Measurements from ENCODE around the gene STS. TPM values are rescaled to one million over a fixed set of nuclear protein-coding genes. Genes with fewer than 3 reads are reported as not detected.

Gene STS
- total RNA-seq, 1 donor from 2014 or later: 18.3 TPM

DNA sequence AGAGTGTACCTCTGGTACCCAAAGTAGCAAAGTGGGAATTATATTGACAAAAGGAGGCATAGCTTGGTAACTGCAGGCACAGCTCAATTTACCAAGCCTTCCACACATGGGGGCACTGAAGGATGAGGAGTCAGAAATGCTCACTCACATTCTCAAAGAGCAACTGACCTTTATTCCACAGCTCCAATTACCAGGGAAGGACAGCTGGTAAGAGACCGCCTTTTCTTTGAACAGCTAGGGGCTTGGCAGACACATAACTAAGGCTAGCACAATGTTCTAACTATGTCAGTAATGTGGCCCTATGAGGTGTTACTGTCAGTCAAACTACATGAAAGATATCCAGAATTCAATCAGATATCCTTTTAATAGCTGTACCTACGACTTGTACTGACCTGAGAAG is 20.5 kb upstream of the STS start:
- Mint-ChIP-seq H3K4me1 (ENCODE audit: unreplicated experiment) (peaks cover 17% of the 10 kb centered on the region), H3K36me3 (peaks cover 30% of the 10 kb centered on the region), H3K27me3 (no peaks in the 10 kb centered on the region), H3K9me3 (peaks cover 5% of the 10 kb centered on the region), H3K27ac (peak overlapping the region; percentile 36), H3K4me3 (no peak overlapping the region)
- TF ChIP-seq, protein P1, sequence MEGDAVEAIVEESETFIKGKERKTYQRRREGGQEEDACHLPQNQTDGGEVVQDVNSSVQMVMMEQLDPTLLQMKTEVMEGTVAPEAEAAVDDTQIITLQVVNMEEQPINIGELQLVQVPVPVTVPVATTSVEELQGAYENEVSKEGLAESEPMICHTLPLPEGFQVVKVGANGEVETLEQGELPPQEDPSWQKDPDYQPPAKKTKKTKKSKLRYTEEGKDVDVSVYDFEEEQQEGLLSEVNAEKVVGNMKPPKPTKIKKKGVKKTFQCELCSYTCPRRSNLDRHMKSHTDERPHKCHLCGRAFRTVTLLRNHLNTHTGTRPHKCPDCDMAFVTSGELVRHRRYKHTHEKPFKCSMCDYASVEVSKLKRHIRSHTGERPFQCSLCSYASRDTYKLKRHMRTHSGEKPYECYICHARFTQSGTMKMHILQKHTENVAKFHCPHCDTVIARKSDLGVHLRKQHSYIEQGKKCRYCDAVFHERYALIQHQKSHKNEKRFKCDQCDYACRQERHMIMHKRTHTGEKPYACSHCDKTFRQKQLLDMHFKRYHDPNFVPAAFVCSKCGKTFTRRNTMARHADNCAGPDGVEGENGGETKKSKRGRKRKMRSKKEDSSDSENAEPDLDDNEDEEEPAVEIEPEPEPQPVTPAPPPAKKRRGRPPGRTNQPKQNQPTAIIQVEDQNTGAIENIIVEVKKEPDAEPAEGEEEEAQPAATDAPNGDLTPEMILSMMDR (conservative IDR thresholded peaks at IDR 0.05): no peak
- DNase-seq (ENCODE audit: extremely low spot score, unreplicated experiment): no peak

DNA sequence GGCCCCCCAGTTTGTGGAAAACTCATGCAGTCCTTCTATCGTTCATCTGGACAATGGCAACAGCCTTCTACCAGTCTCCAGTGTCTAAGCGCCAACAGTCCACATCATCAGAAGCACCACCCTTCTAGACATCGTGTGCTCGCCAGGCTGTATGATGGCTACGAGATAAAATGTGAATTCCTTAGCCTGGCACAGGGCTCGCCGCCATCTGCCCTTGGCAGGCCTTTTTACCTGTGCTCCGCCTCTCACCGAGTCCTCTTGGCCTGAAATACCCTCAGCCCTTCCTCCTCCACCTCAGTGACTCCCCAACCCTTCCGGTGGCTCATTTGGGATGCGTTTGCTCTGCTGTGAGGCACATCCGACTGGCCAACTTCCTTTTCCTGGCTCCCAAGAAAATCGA is 15.9 kb upstream of the STS start:
- no peak for DNase-seq (ENCODE audit: extremely low spot score, unreplicated experiment)
- Mint-ChIP-seq H3K27me3 (no peaks in the 10 kb centered on the region), H3K36me3 (peaks cover 26% of the 10 kb centered on the region), H3K9me3 (peaks cover 9% of the 10 kb centered on the region), H3K27ac (peak overlapping the region; percentile 99), H3K4me1 (ENCODE audit: unreplicated experiment) (peaks cover 46% of the 10 kb centered on the region), H3K4me3 (no peak overlapping the region)
- TF ChIP-seq, protein P1 (conservative IDR thresholded peaks at IDR 0.05): no peak

DNA sequence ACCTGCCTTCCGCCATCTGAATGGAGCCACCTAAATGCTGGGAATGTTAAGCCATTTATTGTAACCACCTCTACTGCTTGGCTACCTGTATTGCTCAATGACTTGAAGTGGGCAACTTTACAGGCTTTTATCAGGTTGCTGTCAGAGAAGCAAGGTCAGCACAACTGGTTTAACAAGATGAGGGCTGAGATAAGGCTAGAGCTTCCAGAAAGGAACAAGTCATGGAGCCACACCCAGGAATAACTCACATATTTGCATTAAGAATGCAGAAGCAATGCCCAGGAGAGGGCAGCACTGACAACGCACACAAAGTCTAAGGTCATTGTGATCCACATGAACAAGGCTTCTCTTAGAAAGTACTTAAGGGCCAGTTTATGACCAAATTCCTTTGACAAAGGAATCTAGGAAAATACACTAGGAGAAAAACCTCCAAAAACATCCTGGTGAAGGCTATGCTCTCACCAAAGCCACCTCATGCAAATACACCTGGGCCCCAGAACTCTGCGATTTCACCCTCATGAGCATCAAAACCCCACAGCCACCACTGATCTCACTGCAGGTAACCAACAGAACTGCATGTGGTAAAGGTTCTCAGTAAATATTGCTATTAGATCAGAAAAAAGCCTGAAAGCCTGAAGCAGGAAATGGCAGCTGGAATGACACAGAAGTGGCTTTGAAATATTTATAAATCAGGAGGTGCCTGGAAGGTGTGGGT is 15.0 kb upstream of the STS start:
- Mint-ChIP-seq H3K4me3 (peak overlapping the region; percentile 79), H3K36me3 (peaks cover 26% of the 10 kb centered on the region), H3K9me3 (peaks cover 9% of the 10 kb centered on the region), H3K4me1 (ENCODE audit: unreplicated experiment) (peaks cover 40% of the 10 kb centered on the region), H3K27me3 (no peaks in the 10 kb centered on the region), H3K27ac (peak overlapping the region; percentile 99)
- no peak for DNase-seq (ENCODE audit: extremely low spot score, unreplicated experiment)
- TF ChIP-seq, protein P1 (conservative IDR thresholded peaks at IDR 0.05): peak; percentile 74

DNA sequence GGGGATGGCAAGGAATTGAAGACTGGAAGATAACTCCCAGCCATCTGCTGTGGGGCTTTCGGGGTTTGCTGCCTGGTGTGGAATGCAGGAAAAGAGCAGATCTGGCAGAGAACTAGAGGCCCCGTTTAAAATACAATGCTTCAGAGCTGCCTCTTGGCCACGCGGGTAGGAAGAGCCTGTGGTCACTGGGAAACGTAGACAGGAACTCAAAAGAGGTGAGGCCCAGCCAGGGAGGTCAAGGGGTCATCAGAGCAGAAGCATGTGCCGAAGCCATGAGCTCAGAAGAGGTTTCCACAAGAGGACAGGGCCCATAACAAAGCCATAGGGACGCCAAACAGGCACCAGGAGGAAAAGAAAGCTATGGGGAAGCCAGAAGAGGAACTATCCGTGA is 14.5 kb upstream of the STS start:
- no peaks in the 10 kb centered on the region for H3K27me3 Mint-ChIP-seq
- DNase-seq (ENCODE audit: extremely low spot score, unreplicated experiment): no peak
- TF ChIP-seq, protein P1 (conservative IDR thresholded peaks at IDR 0.05): no peak
- peaks cover 30% of the 10 kb centered on the region for H3K36me3 Mint-ChIP-seq
- peak overlapping the region; percentile 99 for H3K27ac Mint-ChIP-seq
- H3K4me3 Mint-ChIP-seq: peak overlapping the region; percentile 79
- H3K9me3 Mint-ChIP-seq: peaks cover 9% of the 10 kb centered on the region
- H3K4me1 Mint-ChIP-seq (ENCODE audit: unreplicated experiment): peaks cover 40% of the 10 kb centered on the region

DNA sequence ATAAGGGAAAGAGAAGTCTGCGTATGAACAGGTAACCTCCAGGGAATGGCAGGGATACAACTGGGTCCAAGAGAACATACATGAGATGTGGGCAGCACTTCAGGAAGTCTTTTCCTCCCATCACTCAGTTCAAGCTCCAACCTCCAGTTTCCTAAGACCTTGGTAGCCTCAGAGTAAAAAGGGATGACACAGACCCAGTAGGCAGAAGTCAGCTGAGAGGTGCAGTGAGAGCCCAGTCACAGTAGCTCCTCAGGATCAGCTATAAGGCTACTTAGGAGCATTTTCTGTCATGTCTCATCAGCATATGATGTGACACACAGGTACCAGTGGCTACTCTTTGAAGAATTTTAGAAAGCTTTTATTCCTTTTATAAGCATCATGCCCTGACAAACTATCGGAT is 12.5 kb upstream of the STS start:
- Mint-ChIP-seq H3K27me3 (no peaks in the 10 kb centered on the region), H3K27ac (peak overlapping the region; percentile 63), H3K4me3 (no peak overlapping the region), H3K4me1 (ENCODE audit: unreplicated experiment) (peaks cover 40% of the 10 kb centered on the region), H3K9me3 (peaks cover 9% of the 10 kb centered on the region), H3K36me3 (peaks cover 33% of the 10 kb centered on the region)
- TF ChIP-seq, protein P1 (conservative IDR thresholded peaks at IDR 0.05): no peak
- no peak for DNase-seq (ENCODE audit: extremely low spot score, unreplicated experiment)

Measured in type B pancreatic cell (in vitro differentiated cells).